Endothelial cell of umbilical vein (primary cell): ENCODE data around the gene OPA3. TPM values are rescaled to one million over a fixed set of nuclear protein-coding genes. Genes with fewer than 3 reads are reported as not detected.

ENCODE experiments used
- BruUV-seq: library from RNA; stranded (reverse); fragments of 400-500 nt; replicated peaks from 2 replicates; lab custom pipeline; 2021; lab: Mats Ljungman, UMichigan
- CTCF ChIA-PET: fragments of 300-600, 350-600 bp; sonication (Branson Sonifier 250); formaldehyde crosslinking; loops from one replicate; lab custom pipeline; 2021; ENCODE audit warnings: antibody characterized with exemption, inconsistent platforms; lab: Charles Lee
- POLR2A ChIA-PET: fragments of 300-600, 350-600 bp; sonication (Branson Sonifier 250); formaldehyde crosslinking; loops from one replicate; lab custom pipeline; 2021; ENCODE audit warnings: antibody characterized with exemption, inconsistent platforms; lab: Charles Lee
- DNase-seq: peaks from one replicate; pipeline ENCODE4 v3.0.0-alpha.2; 2011; ENCODE audit warnings: low read depth, low spot score
- FAIRE-seq: peaks from 2 replicates; lab custom pipeline; 2011; peaks lifted over from hg19 to GRCh38; lab: Jason Lieb, UNC
- H2AFZ ChIP-seq: 2 replicates; pipeline ENCODE4 v1.6.0; 2012; ENCODE audit warnings: low read depth, low read length, control low read depth, inconsistent platforms
- H3K27ac ChIP-seq: 2 replicates; pipeline ENCODE4 v1.5.1; 2011; ENCODE audit warnings: low read depth, mild to moderate bottlenecking, control low read depth, low read length, moderate library complexity; ENCODE audit not compliant: insufficient read depth
- H3K27me3 ChIP-seq, 2 experiments: 2 replicates each; pipeline versions ENCODE4 v1.6.0 to v1.6.1; 2011; ENCODE audit warnings: low read length in 2 of 2, mixed read lengths in 1 of 2; ENCODE audit not compliant: control insufficient read depth in 2 of 2, insufficient read depth in 2 of 2
- H3K36me3 ChIP-seq, 2 experiments: 2 replicates in 1 of 2; 3 replicates in 1 of 2; pipeline ENCODE4 v1.5.1; 2011; ENCODE audit warnings: low read length in 2 of 2, mild to moderate bottlenecking in 1 of 2, moderate library complexity in 1 of 2; ENCODE audit not compliant: control insufficient read depth in 2 of 2, insufficient read depth in 2 of 2; ENCODE audit errors: extremely low read depth in 1 of 2
- H3K4me1 ChIP-seq: 3 replicates; pipeline ENCODE4 v1.5.1; 2011; ENCODE audit warnings: mild to moderate bottlenecking, low read length; ENCODE audit not compliant: control insufficient read depth, insufficient read depth; ENCODE audit errors: extremely low read depth
- H3K4me2 ChIP-seq: 2 replicates; pipeline ENCODE4 v1.6.1; 2011; ENCODE audit warnings: low read length, control low read depth, mixed read lengths; ENCODE audit not compliant: insufficient read depth
- H3K4me3 ChIP-seq, 3 experiments: fragments of 200-600 bp in 1 of 3; sonication (generic), shearing (Covaris generic) in 1 of 3; replicated peaks in 1 of 3; 2 replicates each; pipeline ENCODE4 v1.5.1; 2011 to 2016; ENCODE audit warnings: control low read depth in 3 of 3, low read length in 3 of 3, mild to moderate bottlenecking in 2 of 3, inconsistent platforms in 1 of 3, low read depth in 1 of 3, moderate library complexity in 1 of 3; ENCODE audit not compliant: insufficient read depth in 1 of 3
- H3K79me2 ChIP-seq: 2 replicates; pipeline ENCODE4 v1.6.0; 2012; ENCODE audit warnings: low read length, inconsistent platforms; ENCODE audit not compliant: control insufficient read depth, insufficient read depth
- H3K9ac ChIP-seq: replicated peaks from 2 replicates; pipeline ENCODE3; 2011; ENCODE audit warnings: low read length, control low read depth; ENCODE audit not compliant: insufficient read depth; ENCODE audit errors: extremely low read depth
- H3K9me1 ChIP-seq: replicated peaks from 3 replicates; pipeline ENCODE4 v1.6.0; 2011; ENCODE audit warnings: mild to moderate bottlenecking, low read length; ENCODE audit not compliant: control insufficient read depth, insufficient read depth; ENCODE audit errors: extremely low read depth
- H3K9me3 ChIP-seq: replicated peaks from 2 replicates; pipeline ENCODE4 v1.5.1; 2012; ENCODE audit warnings: low read length, inconsistent platforms; ENCODE audit not compliant: control insufficient read depth, insufficient read depth
- H4K20me1 ChIP-seq: replicated peaks from 2 replicates; pipeline ENCODE3; 2011; ENCODE audit warnings: mild to moderate bottlenecking, low read length; ENCODE audit not compliant: control insufficient read depth, insufficient read depth; ENCODE audit errors: extremely low read depth
- EZH2 ChIP-seq: IDR thresholded peaks from 2 replicates; pipeline ENCODE4 v1.6.1; 2012; ENCODE audit warnings: borderline replicate concordance, low read depth, mild to moderate bottlenecking, moderate library complexity, low read length, inconsistent platforms; ENCODE audit not compliant: severe bottlenecking
- FOS ChIP-seq: IDR thresholded peaks from 2 replicates; pipeline ENCODE4 v1.6.1; 2011; ENCODE audit warnings: mild to moderate bottlenecking, low read length, moderate library complexity, borderline replicate concordance; ENCODE audit not compliant: insufficient read depth
- GATA2 ChIP-seq: IDR thresholded peaks from 2 replicates; pipeline ENCODE4 v1.7.0; 2011; ENCODE audit warnings: low read depth, mild to moderate bottlenecking, moderate library complexity, mixed read lengths, low read length; ENCODE audit not compliant: insufficient read length, insufficient read depth
- JUN ChIP-seq: IDR thresholded peaks from 2 replicates; pipeline ENCODE4 v1.6.1; 2011; ENCODE audit warnings: borderline replicate concordance, low read depth; ENCODE audit not compliant: insufficient read length, insufficient read depth
- MAX ChIP-seq: IDR thresholded peaks from 2 replicates; pipeline ENCODE4 v1.6.1; 2011; ENCODE audit not compliant: insufficient read depth, insufficient read length
- MYC ChIP-seq: IDR thresholded peaks from one replicate; pipeline ENCODE4 v1.6.1; 2011; ENCODE audit warnings: mild to moderate bottlenecking, low read depth, low read length
- POLR2A ChIP-seq: IDR thresholded peaks from 2 replicates; pipeline ENCODE4 v1.6.1; 2012; ENCODE audit warnings: low read depth, mild to moderate bottlenecking, control low read depth, low read length
- POLR2AphosphoS5 ChIP-seq: IDR thresholded peaks from 2 replicates; pipeline ENCODE4 v1.6.1; 2012; ENCODE audit warnings: low read depth, mild to moderate bottlenecking, control low read depth, low read length, moderate library complexity; ENCODE audit not compliant: insufficient read depth
- dilution Hi-C: fragments of 300-500 bp; cut with MboI; formaldehyde crosslinking; loops from one replicate; pipeline ENCODE4 v1.15.0; 2019; ENCODE audit warnings: low sequenced_read_pairs; ENCODE audit not compliant: extremely low pct_ligation_motif_present
- intact Hi-C: fragments of 100-400 bp; cut with micrococcal nuclease; formaldehyde crosslinking; loops from one replicate; pipeline ENCODE4 v1.10.0; 2022
- polyA plus RNA-seq, 4 experiments: library from polyadenylated mRNA; depleted of rRNA in 3 of 4; stranded (reverse) in 3 of 4; unstranded in 1 of 4; fragments of >200 nt; gene quantifications; 2 replicates each; pipeline versions ENCODE4 v1.2.1 to v1.2.3, GENCODE V29; 2011 to 2012; ENCODE audit warnings: missing spikeins in 1 of 4
- total RNA-seq: library from RNA; stranded (reverse); gene quantifications from 2 replicates; pipeline ENCODE4 v1.2.3, GENCODE V29; 2021
- TF ChIP-seq, protein P1 (sequence below), 2 donors: IDR thresholded peaks; 1 replicate in 1 of 2; 2 replicates in 1 of 2; pipeline ENCODE4 v1.5.1; 2011; ENCODE audit warnings: low read length in 2 of 2, mild to moderate bottlenecking in 2 of 2, moderate library complexity in 2 of 2, control low read depth in 1 of 2, inconsistent platforms in 1 of 2, low read depth in 1 of 2; ENCODE audit not compliant: insufficient read depth in 1 of 2; ENCODE audit errors: extremely low read depth in 1 of 2

OPA3 gene
- total and polyA plus RNA-seq, 2 donors (not counting 3 experiments of a cell fraction or from before 2014, with no cell fraction given): 15.4 to 16.0 TPM

GRCh38 chr19:45502111-45502510 is 82.5 kb downstream of the OPA3 start:
- no peak overlapping the region for H3K4me2 ChIP-seq
- no peak overlapping the region for H2AFZ ChIP-seq
- dilution Hi-C loops (no loop called here), intact Hi-C loops (no loop called here)
- H4K20me1 ChIP-seq: no peaks in the 10 kb centered on the region
- no peak overlapping the region for H3K9ac ChIP-seq
- peaks cover 22% of the 10 kb centered on the region for H3K4me1 ChIP-seq
- no peak overlapping the region for H3K27ac ChIP-seq
- FAIRE-seq: peak; percentile 18
- no peaks in the 10 kb centered on the region for H3K9me1 ChIP-seq
- TF ChIP-seq EZH2 (no peak), MAX (no peak), JUN (no peak), FOS (no peak), GATA2 (no peak), MYC (no peak), POLR2A (no peak), POLR2AphosphoS5 (no peak)
- TF ChIP-seq, protein P1, sequence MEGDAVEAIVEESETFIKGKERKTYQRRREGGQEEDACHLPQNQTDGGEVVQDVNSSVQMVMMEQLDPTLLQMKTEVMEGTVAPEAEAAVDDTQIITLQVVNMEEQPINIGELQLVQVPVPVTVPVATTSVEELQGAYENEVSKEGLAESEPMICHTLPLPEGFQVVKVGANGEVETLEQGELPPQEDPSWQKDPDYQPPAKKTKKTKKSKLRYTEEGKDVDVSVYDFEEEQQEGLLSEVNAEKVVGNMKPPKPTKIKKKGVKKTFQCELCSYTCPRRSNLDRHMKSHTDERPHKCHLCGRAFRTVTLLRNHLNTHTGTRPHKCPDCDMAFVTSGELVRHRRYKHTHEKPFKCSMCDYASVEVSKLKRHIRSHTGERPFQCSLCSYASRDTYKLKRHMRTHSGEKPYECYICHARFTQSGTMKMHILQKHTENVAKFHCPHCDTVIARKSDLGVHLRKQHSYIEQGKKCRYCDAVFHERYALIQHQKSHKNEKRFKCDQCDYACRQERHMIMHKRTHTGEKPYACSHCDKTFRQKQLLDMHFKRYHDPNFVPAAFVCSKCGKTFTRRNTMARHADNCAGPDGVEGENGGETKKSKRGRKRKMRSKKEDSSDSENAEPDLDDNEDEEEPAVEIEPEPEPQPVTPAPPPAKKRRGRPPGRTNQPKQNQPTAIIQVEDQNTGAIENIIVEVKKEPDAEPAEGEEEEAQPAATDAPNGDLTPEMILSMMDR (IDR thresholded peaks at IDR 0.05; ENCODE audit: extremely low read depth in 1 of 2, insufficient read depth in 1 of 2, low read depth in 1 of 2, low read length in 2 of 2): no peak
- no TSS peak for BruUV-seq
- peaks cover 2% of the 10 kb centered on the region for H3K79me2 ChIP-seq
- no peaks in the 10 kb centered on the region for H3K9me3 ChIP-seq
- H3K36me3 ChIP-seq: no peaks in the 10 kb centered on the region
- no peak overlapping the region for H3K4me3 ChIP-seq
- DNase-seq: no peak
- POLR2A ChIA-PET: no interaction called here
- peaks cover 0 to 6% of the 10 kb centered on the region in 2 experiments for H3K27me3 ChIP-seq
- CTCF ChIA-PET: no interaction called here
